ENCODE results near the gene HES5.

DNA sequence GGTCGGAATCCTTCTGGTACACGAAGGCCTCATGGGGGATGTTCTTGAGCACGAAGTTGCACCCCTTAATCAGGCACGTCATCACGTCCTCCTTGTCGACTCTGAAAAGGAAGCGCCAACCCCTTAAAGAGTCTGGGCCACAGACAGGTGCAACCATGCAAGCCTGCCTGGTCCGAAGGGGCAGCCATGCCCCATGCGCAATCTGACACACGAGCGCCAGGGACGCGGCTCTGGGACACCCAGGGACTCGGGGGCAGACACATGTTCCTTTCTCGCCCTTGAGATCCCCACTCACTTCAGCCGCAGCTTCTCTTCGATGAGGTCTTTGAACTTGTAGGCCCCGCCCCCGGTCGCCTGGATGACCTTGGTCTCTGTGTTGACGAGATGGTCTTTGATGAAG, 9.3 kb downstream of the HES5 start:
- TF ChIP-seq, protein P1, sequence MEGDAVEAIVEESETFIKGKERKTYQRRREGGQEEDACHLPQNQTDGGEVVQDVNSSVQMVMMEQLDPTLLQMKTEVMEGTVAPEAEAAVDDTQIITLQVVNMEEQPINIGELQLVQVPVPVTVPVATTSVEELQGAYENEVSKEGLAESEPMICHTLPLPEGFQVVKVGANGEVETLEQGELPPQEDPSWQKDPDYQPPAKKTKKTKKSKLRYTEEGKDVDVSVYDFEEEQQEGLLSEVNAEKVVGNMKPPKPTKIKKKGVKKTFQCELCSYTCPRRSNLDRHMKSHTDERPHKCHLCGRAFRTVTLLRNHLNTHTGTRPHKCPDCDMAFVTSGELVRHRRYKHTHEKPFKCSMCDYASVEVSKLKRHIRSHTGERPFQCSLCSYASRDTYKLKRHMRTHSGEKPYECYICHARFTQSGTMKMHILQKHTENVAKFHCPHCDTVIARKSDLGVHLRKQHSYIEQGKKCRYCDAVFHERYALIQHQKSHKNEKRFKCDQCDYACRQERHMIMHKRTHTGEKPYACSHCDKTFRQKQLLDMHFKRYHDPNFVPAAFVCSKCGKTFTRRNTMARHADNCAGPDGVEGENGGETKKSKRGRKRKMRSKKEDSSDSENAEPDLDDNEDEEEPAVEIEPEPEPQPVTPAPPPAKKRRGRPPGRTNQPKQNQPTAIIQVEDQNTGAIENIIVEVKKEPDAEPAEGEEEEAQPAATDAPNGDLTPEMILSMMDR (IDR thresholded peaks at IDR 0.05; ENCODE audit: extremely low read depth in 1 of 2, insufficient read depth in 1 of 2, low read depth in 1 of 2, low read length in 2 of 2) = no peak
- TF ChIP-seq EZH2 (IDR thresholded peaks at IDR 0.05; ENCODE audit: borderline replicate concordance, low read depth, low read length, severe bottlenecking) (no peak), FOS (IDR thresholded peaks at IDR 0.05; ENCODE audit: borderline replicate concordance, insufficient read depth, low read length) (no peak), POLR2A (IDR thresholded peaks at IDR 0.05; ENCODE audit: low read depth, low read length) (no peak), GATA2 (IDR thresholded peaks at IDR 0.05; ENCODE audit: insufficient read depth, insufficient read length, low read depth, low read length) (no peak), POLR2AphosphoS5 (IDR thresholded peaks at IDR 0.05; ENCODE audit: insufficient read depth, low read depth, low read length) (no peak)
- TF ChIP-seq, protein P2, sequence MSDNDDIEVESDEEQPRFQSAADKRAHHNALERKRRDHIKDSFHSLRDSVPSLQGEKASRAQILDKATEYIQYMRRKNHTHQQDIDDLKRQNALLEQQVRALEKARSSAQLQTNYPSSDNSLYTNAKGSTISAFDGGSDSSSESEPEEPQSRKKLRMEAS (IDR thresholded peaks at IDR 0.05; ENCODE audit: insufficient read depth, insufficient read length) = no peak

Data from endothelial cell of umbilical vein (primary cell).